Ecto neural progenitor cell (in vitro differentiated cells): ENCODE data around the gene RNF215.

Experiments used
- DNase-seq: peaks from one replicate; pipeline ENCODE4 v3.0.0-alpha.2; 2018; ENCODE audit warnings: low spot score

RNF215 gene

DNA sequence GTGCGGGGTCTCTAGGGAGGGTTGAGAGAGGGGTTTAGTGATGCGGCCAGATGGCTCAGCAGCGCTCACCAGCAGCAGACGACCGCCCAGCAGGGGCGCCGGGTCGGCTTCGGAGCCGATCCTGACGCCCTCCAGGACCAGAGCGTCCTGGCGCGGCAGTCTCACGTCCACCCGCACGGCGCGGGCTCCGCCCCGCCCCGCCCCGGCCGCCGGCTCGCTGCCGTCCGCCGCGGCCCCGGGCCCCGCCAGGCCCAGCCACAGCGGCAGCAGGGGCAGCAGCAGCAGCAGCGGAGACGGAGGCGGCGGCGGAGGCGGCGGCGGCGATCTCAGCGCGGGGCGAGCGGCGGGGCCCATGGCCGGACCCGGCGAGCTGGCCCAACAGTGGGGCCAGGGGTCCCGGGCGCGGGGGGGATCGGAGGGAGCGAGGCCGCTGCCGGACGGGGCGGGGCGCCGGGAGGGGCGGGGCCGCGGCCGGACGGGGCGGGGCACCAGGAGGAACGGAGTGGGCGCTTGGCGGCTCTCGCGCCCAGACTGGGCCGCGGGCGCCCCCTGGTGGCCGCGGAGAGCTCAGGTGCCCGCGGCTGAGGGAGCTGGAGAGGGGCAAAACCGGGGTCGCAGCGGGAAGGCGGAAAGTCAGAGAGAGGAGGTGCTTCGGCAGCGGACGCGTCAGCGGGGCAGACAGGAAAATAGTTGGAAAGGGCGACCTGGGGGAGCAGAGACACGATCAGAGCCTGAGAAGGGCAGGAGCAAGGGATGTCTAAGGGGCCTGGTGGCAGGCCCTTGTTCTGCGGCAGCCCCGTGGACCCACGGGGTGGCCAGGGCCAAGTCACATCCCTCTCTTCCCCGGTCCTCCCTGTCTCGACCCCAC, at the start of gene RNF215:
RNF215 (minus strand) TSS at position 452 of the 868 bp plus-strand sequence; CDS start at position 354, 98 bp downstream.
- DNase-seq: peak; percentile 94

DNA sequence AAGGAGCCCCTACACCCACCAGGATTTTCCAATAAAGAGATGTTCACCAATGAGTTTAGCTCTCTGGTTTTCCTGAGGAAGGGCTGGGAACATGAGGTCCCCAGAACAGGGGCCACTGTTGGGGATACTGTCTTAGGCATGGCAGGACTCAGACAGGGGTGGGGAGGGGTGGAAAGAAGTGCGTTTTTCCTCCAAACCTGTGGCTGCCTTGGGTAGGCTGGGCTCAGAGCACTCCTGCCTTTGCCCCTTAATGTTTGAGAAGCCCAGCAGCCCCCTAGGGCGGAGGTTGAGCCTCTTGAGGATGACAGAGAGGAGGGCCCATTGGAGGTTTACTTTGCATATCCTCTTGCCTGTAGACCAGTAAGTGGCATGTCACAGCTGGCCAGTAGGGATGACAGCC, 49.0 kb upstream of the RNF215 start:
- no peak for DNase-seq

DNA sequence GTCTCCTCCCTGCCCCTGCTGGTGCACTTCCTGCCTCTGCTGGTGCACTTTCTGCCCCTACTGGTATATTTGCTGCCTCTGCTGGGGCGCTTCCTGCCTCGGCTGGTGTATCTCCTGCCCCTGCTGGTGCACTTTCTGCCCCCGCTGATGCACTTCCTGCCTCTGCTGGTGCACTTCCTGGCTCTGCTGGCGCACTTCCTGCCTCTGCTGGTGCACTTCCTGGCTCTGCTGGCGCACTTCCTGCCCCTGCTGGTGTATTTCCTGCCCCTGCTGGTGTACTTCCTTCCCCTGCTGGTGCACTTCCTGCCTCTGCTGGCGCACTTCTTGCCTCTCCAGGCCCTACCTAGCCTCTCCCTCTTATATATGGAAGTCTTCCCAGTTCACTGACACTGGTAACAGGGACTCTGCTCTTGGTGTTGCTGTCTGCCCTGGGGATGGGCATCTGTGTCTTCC, 48.5 kb upstream of the RNF215 start:
- no peak for DNase-seq

DNA sequence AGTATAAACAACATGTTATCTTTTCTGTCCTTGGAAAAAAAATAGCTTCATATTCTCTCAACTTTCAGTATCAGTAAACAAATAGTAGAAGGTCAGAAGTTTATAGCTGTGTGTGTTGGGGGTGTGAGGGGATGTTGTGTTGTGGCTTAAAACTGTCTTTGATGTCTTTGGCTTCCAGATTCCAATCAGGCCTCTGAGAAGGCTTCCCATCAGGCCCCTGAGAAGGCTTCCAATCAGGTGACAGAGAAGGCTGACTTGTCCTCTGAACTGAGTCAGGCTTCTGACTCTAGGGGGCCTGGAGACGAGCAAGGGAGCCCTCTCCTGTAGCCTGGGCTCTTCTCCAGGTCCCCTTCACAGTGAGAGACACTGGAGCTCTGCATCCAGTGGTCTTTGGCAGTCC, 47.6 kb upstream of the RNF215 start:
- DNase-seq: no peak

DNA sequence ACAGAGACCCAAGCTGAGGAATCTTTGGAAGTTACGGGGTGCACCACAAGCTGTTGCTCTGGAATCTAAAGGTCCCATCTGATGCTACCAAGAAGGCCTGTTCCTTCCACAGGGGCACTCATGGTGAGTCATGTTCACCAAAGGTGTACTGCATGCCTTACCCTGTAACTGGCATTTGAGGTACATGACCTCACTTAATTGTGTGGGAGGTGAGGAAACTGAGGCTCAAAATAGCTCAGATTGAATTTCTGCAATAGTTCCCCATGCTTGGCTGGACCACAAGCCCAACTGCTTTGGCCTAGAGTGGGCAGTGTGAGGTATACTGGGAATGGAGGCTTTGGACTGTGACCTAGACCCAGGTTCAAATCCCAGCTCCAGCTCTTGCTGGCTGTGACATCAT, 46.6 kb upstream of the RNF215 start:
- no peak for DNase-seq

DNA sequence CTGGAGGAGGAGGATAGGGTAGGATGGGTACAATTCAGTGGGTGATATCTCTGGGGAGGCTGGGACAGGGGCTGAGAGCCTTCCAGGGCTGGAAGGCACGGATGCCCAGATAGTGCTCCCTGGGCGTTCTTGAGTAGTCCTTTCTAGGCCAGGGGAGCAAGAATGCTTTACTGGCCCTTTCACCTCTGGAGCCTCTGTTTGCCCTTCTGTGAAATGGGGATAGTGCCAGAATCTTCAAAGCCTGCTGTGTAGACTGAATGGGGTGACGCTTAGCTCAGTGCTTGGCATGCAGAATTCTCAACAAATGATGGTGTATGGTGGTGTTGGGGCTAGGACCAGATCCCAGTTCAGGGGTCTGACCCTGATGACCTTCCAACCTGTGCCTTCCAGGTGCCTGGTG, 46.0 kb upstream of the RNF215 start:
- DNase-seq: no peak

DNA sequence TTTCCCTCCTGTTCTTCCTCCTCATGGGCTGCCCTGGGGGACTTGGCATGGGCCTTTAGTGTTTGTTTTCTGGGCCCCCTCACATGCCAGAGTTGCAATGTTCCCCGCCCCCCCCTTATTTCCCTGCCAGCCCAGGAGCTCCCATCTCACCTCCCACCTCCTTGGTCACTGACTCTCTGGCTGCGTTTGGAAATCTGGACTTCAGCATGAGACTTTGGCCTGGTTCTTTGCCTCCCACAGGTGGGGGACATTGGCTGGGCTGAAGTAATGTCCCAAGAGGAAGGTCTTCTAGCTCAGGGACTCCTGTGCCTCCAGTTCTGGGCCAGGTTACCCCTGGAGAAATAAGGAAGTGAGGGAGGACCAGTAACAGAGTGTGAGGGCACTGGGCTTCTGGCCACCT, 45.3 kb upstream of the RNF215 start:
- DNase-seq: no peak

DNA sequence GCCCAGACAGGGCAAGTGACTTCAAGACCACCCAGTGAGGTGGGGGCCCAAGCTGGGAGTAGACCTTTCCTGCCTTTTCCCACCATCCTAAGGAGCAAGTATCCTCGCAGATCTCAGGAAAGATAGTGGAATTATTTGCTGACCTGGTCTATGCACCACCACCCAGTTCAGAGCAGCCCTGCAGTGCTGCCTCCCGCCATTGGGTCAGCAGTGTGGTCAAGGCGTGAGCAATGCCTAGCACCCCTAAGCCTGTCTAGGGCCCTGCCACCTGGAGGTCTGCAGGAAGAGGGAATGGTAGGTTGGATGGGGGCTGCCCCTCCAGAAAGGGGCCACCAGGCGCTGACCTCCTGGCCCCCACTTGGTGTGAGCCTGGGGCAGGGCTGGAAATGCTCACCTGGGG, 44.9 kb upstream of the RNF215 start:
- no peak for DNase-seq

DNA sequence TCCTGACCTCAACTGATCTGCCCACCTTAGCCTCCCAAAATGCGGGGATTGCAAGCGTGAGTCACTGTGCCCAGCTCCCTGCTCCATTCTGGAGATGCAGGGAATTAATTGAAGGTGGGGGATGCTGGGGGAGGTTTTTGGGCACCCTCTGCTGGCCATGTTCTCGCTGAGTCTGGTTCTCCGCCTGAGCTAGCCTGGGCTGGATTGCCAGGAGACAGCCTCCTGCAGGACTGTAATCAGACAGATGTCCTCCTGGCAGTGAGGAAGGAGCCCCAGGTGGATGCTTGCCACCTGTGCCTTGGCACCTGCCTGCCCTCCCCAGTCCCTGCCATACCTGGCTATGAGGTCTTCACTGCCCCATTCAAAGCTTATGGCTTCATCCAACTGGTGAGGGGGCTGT, 43.7 kb upstream of the RNF215 start:
- DNase-seq: no peak

DNA sequence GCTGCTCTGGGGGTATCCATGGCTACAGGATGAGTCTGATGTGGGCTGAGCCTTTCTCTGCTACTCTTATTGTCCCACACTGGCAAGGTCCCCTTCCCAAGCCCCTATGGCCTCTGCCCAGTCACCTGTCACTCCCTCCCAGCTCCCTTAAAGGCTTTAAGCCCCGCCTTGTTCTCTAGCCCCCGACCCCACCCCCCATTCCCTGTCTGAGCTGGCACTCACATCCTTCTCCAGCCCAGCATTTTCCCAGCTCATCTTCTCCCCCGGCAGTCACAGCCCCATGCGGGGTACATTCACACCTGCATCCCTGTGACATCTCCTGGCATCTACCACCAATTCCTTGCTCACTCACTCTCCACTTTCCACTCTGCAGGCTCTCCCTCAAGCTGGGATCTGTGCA, 42.7 kb upstream of the RNF215 start:
- DNase-seq: no peak

DNA sequence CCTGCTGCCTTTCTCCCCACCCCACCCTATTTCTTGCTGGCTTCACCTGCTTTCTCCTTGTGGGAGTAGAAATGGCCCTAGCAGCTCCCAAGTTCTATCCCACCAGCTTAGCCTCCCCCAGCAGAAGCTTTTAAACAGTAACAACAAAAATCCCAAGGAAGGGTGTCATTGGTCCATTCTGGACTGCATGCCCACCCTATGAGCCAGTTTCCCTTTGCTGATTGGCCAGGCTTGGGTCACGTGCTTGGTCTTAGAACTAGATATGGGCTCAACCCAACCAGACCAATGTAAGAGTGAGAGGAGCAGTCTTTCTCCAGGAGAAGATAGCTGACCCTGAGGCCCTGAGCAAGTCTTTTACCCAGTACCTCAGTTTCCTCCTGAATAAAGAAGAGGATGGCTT, 40.7 kb upstream of the RNF215 start:
- no peak for DNase-seq

DNA sequence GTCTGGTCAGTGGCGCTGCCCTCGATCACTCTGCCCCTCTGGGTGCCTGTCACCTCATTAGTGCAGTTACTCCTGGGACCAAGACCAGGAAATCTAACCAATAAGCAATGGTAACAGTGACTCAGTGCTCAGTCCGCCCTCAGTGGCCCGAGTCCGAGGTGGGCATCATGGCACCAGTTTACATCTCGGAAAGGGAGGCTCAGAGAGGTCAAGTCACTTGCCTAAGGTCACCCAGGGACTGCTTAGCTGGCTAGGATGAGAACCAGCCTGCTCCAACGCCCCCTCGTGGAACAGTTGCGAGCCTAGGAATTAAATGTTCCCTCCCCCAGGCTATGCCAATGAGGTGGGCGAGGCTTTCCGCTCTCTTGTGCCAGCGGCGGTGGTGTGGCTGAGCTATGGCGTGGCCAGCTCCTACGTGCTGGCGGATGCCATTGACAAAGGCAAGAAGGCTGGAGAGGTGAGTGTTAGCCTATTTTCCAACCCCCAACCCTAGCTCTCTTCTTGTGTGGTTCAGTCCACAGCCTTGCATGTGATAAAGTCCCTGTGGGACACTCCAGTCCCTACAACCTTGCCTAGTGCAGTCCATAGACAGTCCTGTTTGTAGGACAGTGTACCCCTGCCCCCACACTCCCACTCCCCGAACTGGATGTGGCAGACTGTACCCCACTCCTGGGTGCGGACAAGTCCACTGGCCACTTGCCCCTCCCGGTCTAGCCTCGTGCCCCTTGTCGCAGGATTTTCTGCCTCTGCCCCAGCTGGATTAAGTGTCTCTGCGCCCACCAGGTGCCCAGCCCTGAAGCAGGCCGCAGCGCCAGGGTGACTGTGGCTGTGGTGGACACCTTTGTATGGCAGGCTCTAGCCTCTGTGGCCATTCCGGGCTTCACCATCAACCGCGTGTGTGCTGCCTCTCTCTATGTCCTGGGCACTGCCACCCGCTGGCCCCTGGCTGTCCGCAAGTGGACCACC, 39.5 kb upstream of the RNF215 start:
- DNase-seq: peak; percentile 79

DNA sequence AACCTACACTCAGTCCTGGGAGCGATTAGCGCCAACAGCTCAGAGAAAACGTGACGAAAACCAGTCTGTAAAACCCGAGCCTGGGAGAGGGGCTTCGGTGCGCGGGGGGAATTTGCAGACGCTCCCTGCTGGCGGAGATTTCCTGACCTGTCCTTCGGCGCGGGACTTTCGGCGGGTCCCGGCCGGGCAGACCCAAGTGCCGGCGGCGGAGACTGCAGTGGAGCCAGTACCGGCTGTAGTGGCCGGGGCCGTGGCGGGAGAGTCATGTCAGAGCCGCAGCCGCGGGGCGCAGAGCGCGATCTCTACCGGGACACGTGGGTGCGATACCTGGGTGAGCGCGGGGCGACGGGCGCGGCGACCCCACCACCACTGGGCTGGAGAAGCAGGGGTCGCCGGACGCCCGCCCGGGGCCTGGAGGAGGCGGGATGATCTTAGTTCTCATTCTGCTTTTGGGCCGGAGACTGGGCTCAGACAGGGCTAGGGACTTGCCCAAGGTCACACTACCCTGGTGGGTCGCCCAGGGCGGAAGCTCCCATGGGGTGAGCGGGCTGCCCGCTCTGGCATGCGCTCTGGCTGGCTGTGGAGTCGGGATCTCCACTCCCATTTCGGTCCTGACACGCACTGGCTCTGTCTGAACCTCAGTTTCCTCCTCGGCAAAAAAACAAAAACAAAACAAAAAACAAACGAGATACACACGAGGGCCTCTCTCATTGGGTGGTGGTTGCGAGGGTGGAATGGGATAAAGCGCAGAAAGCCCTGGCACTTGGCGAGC, 38.6 kb upstream of the RNF215 start, which contains the start of gene MTFP1:
MTFP1 (plus strand) TSS at position 153 of the 772 bp plus-strand sequence; CDS start at position 265, 112 bp downstream.
- DNase-seq: peak; percentile 86

DNA sequence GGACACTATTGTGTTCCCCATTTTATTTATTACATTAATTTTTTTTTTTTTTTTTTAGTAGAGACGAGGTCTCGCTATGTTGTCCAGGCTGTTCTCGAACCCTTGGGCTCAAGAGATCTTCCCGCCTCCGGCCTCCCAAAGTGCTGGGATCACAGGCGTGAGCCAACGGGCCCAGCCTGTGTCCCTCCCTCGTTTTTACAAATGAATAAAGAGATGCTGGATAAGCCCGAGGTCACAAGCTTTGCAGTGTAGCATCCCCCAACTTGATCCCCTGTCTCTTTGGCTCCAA, 38.1 kb upstream of the RNF215 start:
- no peak for DNase-seq

DNA sequence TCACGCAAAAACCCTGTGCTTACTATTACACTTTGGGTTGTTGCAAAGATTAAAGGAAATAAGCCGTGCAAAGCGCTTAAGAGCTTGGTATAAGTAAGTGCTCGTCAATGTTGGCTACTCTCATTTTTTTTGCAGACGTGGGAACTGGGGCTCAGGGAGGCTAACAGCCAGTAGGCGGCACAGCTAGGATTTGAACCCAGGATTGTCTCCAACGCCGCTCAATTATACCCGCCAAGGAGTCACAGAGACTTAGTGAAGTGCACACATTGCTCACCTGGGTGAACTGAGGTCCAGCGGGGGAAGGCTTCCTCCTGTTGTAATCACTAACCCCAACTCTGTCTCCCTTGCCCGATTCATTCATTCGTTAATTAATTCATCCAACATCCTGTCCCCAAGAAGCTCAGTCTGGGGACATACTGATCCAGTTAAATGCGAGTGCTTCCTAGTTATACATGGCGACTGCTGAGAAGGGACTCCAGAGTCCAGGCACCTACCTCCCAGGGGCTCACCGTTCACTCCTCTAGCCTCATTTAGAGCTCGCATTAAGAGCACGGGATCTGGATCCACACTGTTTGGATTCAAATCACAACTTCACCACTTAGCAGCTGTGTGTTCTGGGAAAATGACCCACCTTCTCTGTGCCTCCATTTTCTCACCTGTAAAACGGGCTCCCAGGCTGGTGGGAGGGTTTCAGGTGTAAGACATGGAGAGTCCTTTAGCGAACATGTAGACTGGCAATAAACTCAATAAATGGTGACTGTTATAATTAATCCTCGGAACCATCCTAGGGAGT, 37.5 kb upstream of the RNF215 start:
- DNase-seq: peak; percentile 55

DNA sequence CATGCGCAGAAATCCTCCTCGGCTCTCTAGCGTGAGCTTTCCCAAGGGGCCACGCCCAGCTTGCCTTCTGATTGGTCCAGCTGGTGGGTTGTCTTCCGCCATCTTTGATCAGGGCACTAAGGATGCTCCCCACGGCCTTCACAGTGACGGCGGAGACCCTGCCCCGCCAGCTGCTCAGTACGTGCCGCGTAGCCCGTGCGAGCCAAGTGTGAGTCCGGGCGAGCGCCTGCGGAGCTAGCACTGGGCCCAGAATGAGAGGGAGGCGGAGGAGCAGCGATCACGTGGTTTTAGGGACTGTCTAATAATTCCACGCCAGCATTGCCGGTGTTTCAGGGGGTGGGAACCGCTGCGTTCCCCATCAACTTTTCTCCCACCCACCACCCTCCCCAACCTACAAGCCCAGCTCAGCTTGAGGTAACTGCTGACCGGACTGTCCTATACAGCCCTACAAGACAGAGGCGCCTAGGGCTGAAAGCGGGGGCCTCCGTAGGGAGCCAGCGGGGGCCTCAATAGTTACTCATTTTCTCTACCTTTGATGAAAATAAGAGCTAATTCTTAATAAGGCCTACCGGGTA, 36.8 kb upstream of the RNF215 start:
- peak; percentile 99 for DNase-seq

DNA sequence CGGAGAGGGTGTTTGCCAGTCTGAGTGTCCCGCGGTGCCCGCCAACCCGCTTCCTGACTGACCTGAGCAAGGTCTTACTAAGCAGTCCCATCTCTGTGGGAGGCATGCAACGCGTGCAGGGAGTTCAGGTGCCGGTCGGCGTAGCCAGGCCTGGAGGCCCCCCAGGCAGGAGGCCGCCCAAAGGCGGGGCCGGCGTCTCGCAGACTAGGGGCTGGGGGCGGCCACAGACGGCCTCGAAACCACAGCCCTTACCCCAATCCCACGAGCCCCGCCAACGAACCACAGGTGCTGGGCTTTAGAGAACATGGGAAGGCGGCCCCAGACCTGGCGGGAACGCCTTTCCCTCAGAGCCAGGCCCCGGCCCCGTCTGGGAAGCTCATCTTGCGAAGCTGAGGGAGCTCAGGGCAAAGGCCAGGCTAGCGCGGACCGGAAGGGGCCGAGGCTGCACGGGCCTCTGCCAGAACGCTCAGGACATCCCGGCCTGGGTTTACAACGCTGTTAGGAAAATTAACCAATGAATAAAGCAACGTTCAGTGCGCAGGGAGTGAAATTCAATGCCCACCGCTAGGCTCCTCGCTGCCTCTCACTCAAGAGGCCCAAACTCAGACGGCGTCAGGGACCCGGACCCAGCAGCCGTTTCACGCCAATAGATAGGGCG, 36.2 kb upstream of the RNF215 start:
- no peak for DNase-seq

DNA sequence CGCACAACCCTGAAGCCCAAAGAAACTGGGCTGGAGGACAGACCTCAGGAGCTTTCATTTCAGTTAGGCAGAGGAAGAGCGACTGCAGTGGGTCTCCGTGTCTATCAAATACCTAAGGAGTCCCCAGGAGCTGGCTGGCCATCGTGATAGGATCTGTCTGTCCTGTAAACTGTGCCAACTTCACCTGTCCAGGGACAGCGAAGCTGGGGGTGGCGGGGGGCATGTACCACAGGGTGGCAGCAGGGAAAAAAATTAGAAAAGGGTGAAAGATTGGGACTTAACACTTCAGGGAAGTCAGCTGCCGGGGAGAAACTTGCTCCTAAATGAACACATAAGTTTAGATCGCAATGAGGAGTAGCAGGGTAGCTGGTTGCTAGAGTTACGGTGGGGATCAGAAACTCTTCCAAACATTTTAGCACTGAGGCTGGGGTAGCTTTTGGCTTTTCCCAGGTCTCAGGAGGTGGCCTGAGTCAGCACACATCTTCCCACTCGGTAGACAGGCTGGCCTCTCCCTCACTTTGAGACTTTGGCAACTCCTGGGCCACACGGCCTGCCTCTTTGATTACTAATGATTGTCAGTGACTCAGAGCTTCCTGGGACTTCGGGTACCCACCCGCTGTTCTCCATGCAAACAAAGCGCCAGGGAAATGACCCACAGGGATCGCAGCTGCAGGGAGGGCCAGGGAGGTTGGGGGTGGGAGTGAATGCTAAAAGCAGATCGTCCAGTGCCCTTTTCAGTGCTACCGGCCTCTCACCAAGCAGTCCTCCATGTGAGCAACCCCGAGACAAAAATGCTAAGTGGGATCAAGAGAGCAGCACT, 35.5 kb upstream of the RNF215 start:
- DNase-seq: peak; percentile 66

DNA sequence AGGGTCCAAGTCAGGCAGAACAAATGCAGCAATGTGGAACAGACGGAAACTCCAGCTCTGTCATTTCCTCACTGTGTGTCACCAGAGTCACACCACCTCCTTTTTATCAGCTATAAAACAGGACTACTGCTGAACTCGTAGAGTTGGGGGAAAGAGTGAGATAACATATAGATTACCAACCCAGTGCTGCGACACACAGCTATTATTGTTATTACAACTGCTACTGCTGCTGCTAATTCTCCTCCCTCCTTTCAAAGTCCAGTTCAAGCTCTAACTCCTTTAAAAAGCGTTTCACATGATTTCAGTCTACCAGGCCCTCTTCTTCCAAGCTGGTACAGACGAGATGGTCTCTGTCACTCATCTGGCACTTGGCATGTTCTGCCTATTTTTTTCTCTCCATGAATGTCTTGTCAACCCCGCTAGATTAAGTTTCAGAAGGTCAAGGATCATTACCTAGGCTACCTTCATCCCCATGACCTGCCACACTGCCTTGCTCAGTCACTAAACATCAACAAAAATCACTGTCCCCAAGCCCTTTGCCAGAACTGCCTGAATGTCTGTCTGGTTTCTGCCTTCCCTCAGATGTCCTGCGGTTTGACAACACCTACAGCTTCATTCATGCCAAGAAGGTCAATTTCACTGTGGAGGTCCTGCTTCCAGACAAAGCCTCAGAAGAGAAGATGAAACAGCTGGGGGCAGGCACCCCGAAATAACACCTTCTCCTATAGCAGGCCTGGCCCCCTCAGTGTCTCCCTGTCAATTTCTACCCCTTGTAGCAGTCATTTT, 34.7 kb upstream of the RNF215 start:
- DNase-seq: no peak
